Measurements from ENCODE around the gene TMC7.

Gene TMC7

GRCh38 chr16:18943414-18943813 lies 40.3 kb upstream of the TMC7 start:
- TF ChIP-seq POLR2AphosphoS5 (IDR thresholded peaks at IDR 0.05; ENCODE audit: low read depth) (no peak), SPI1 (IDR thresholded peaks at IDR 0.05; ENCODE audit: borderline replicate concordance, low read depth) (no peak), CTCF (IDR thresholded peaks at IDR 0.05; ENCODE audit: insufficient read depth, low read length) (no peak), GABPA (IDR thresholded peaks at IDR 0.05; ENCODE audit: low read depth) (no peak)
- no peak for DNase-seq (ENCODE audit: low read depth in 1 of 2, low spot score in 1 of 2)

GRCh38 chr16:18945233-18945632 lies 38.5 kb upstream of the TMC7 start:
- Histone ChIP-seq H3K27me3 (ENCODE audit: insufficient read depth, poor library complexity, severe bottlenecking) (no peaks in the 10 kb centered on the region), H3K4me3 (replicated peaks; ENCODE audit: insufficient read depth, low read length) (no peak overlapping the region), H3K27ac (replicated peaks) (no peak overlapping the region)
- no peak for TF ChIP-seq GABPA (IDR thresholded peaks at IDR 0.05; ENCODE audit: low read depth)
- no peak for TF ChIP-seq POLR2AphosphoS5 (IDR thresholded peaks at IDR 0.05; ENCODE audit: low read depth)
- TF ChIP-seq REST (IDR thresholded peaks at IDR 0.05; ENCODE audit: insufficient replicate concordance, low read depth): no peak
- no peak for TF ChIP-seq SPI1 (IDR thresholded peaks at IDR 0.05; ENCODE audit: borderline replicate concordance, low read depth)
- no peak for TF ChIP-seq CTCF (IDR thresholded peaks at IDR 0.05; ENCODE audit: insufficient read depth, low read length)
- no peak for DNase-seq (ENCODE audit: low read depth in 1 of 2, low spot score in 1 of 2)

More at GRCh38 chr16:18943414-18943813, 40.3 kb upstream of the TMC7 start:
- Histone ChIP-seq H3K4me3 (replicated peaks; ENCODE audit: insufficient read depth, low read length) (no peak overlapping the region), H3K27ac (replicated peaks) (no peak overlapping the region), H3K27me3 (ENCODE audit: insufficient read depth, poor library complexity, severe bottlenecking) (no peaks in the 10 kb centered on the region)

- no peak overlapping the region for H3K27ac ChIP-seq (replicated peaks)
- H3K27me3 ChIP-seq (ENCODE audit: insufficient read depth, poor library complexity, severe bottlenecking): no peaks in the 10 kb centered on the region
- DNase-seq (ENCODE audit: low read depth in 1 of 2, low spot score in 1 of 2): no peak
- TF ChIP-seq POLR2AphosphoS5 (IDR thresholded peaks at IDR 0.05; ENCODE audit: low read depth) (no peak), SPI1 (IDR thresholded peaks at IDR 0.05; ENCODE audit: borderline replicate concordance, low read depth) (no peak), REST (IDR thresholded peaks at IDR 0.05; ENCODE audit: insufficient replicate concordance, low read depth) (no peak), CTCF (IDR thresholded peaks at IDR 0.05; ENCODE audit: insufficient read depth, low read length) (no peak), GABPA (IDR thresholded peaks at IDR 0.05; ENCODE audit: low read depth) (no peak)
- H3K4me3 ChIP-seq (replicated peaks; ENCODE audit: insufficient read depth, low read length): no peak overlapping the region
Measured at GRCh38 chr16:18948372-18949020, 35.2 kb upstream of the TMC7 start.
